Transverse colon (tissue), 3 donors: Measurements from ENCODE around the gene TUBB1.
A peak's percentile ranks its signal among the peaks of the same experiment; 100 is the strongest.

Source experiments
- EP300 ChIP-seq: sonication (generic); formaldehyde crosslinking; IDR thresholded peaks from one replicate; pipeline ENCODE4 v1.6.1; 2017; ENCODE audit warnings: antibody characterized with exemption, low read depth
- POLR2A ChIP-seq: fragments of 450-650 bp; IDR thresholded peaks from one replicate; pipeline ENCODE4 v1.6.1; 2016; ENCODE audit warnings: antibody characterized with exemption, mild to moderate bottlenecking, moderate library complexity
- TF ChIP-seq, protein P1 (sequence below), 5 experiments: fragments of 200-600 bp in 3 of 5; fragments of 450-650 bp in 2 of 5; sonication (generic) in 3 of 5; IDR thresholded peaks; 1 replicate in 2 of 5; 2 replicates in 3 of 5; pipeline ENCODE4 v1.5.1; 2016 to 2017; ENCODE audit warnings: antibody characterized with exemption in 5 of 5, inconsistent platforms in 3 of 5, mild to moderate bottlenecking in 2 of 5, moderate library complexity in 1 of 5

DNA sequence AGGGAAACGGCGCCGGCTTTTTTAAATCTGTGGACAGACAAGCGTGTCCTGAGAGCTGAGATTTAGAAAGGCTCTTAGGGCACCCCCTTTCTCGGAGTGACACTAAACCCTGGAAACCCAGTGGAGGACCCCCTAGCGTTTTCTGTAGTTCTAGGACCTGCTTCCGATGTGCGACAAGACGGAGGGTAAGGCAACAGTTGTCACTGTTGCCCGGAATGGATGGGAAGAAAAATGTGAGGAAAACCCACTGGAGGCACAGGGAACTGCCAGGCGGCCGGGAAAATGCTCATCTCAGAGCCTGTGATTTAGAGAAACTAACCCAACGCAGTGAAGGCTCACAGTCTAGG, 13.5 kb downstream of the TUBB1 start:
- TF ChIP-seq, protein P1, sequence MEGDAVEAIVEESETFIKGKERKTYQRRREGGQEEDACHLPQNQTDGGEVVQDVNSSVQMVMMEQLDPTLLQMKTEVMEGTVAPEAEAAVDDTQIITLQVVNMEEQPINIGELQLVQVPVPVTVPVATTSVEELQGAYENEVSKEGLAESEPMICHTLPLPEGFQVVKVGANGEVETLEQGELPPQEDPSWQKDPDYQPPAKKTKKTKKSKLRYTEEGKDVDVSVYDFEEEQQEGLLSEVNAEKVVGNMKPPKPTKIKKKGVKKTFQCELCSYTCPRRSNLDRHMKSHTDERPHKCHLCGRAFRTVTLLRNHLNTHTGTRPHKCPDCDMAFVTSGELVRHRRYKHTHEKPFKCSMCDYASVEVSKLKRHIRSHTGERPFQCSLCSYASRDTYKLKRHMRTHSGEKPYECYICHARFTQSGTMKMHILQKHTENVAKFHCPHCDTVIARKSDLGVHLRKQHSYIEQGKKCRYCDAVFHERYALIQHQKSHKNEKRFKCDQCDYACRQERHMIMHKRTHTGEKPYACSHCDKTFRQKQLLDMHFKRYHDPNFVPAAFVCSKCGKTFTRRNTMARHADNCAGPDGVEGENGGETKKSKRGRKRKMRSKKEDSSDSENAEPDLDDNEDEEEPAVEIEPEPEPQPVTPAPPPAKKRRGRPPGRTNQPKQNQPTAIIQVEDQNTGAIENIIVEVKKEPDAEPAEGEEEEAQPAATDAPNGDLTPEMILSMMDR (IDR thresholded peaks at IDR 0.05), result peak; percentile 10 to 63 (median 35)
- TF ChIP-seq EP300, result no peak
- TF ChIP-seq POLR2A, result no peak
